GM19238 (cell line): ENCODE data around the gene DDO.

ENCODE experiments used
- DNase-seq: peaks from one replicate; pipeline ENCODE4 v3.0.0; 2011; ENCODE audit warnings: low spot score; ENCODE audit not compliant: insufficient read length

DDO gene

GRCh38 chr6:110348961-110349690 is 66.2 kb downstream of the DDO start:
- DNase-seq: no peak

- no peak for DNase-seq
These were observed 70.3 kb downstream of the DDO start for GRCh38 chr6:110345025-110345424.

GRCh38 chr6:110342759-110343158 is 72.6 kb downstream of the DDO start:
- DNase-seq: no peak
